Neural cell (in vitro differentiated cells): Measurements from ENCODE around the gene SLC10A3.

ENCODE experiments used
- EP300 ChIP-seq: fragments of 450-650 bp; conservative IDR thresholded peaks from 2 replicates; pipeline ENCODE4 v1.6.1; 2014; ENCODE audit warnings: antibody characterized with exemption, mild to moderate bottlenecking, moderate library complexity; ENCODE audit not compliant: poor library complexity, severe bottlenecking
- EZH2 ChIP-seq: fragments of 200-600, 300-800 bp; shearing (Covaris generic), sonication (generic); IDR thresholded peaks from 2 replicates; pipeline ENCODE4 v1.6.1; 2014; ENCODE audit warnings: antibody characterized with exemption, low read length, borderline replicate concordance, mild to moderate bottlenecking; ENCODE audit not compliant: insufficient read depth, poor library complexity, severe bottlenecking
- MXI1 ChIP-seq: fragments of 450-650 bp; conservative IDR thresholded peaks from 2 replicates; pipeline ENCODE4 v1.6.1; 2014; ENCODE audit warnings: antibody characterized with exemption, mild to moderate bottlenecking; ENCODE audit not compliant: poor library complexity, severe bottlenecking
- POLR2AphosphoS5 ChIP-seq: IDR thresholded peaks from 2 replicates; pipeline ENCODE4 v1.6.1; 2012
- RAD21 ChIP-seq: fragments of 450-650 bp; conservative IDR thresholded peaks from 2 replicates; pipeline ENCODE4 v1.6.1; 2014; ENCODE audit warnings: antibody characterized with exemption, mild to moderate bottlenecking, moderate library complexity
- SMC3 ChIP-seq: fragments of 450-650 bp; conservative IDR thresholded peaks from 2 replicates; pipeline ENCODE4 v1.6.1; 2014; ENCODE audit warnings: antibody characterized with exemption, mild to moderate bottlenecking, moderate library complexity; ENCODE audit not compliant: poor library complexity
- TAF1 ChIP-seq: IDR thresholded peaks from 2 replicates; pipeline ENCODE4 v1.6.1; 2012; ENCODE audit warnings: low read depth
- TF ChIP-seq, protein P1 (sequence below): fragments of 450-650 bp; IDR thresholded peaks from 2 replicates; pipeline ENCODE4 v1.5.1; 2014; ENCODE audit warnings: antibody characterized with exemption, mild to moderate bottlenecking, moderate library complexity; ENCODE audit not compliant: poor library complexity, severe bottlenecking
- TF ChIP-seq, protein P2 (sequence below): IDR thresholded peaks from 2 replicates; pipeline ENCODE4 v1.6.1; 2012; ENCODE audit warnings: borderline replicate concordance

DNA sequence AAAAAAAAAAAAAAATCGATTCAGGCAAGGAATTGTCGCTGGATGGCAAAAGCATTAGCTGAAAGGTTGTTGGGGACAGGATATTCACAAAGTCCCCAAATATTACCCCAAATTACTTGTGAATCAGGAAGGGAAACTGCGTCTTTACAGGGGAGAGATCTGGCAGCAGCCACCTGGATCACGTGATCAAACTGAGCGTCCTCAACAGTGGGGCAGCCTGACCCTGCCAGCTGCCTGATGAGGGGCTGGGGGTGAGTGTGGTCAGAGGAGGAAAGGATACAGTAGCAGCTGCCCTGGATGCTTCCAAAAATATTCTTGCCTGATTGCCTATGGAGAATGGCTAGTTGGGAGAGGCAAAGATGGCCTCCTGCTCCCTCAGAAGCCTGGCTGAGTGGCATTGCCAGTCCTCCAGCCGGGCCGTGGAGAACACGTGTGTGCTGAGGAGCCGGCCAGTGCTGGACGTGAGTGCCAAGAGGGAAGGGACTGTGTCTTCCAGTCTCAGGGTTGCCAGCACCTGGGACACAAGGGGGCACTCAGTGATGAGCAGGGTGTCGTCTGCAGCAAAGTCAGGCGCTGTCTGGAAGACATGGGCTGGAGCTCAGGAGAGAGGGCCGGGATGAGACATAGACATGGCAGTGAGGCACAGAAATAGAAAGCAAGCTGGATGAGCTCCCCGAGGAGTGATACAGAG lies 8.4 kb downstream of the SLC10A3 start:
- TF ChIP-seq, protein P1, sequence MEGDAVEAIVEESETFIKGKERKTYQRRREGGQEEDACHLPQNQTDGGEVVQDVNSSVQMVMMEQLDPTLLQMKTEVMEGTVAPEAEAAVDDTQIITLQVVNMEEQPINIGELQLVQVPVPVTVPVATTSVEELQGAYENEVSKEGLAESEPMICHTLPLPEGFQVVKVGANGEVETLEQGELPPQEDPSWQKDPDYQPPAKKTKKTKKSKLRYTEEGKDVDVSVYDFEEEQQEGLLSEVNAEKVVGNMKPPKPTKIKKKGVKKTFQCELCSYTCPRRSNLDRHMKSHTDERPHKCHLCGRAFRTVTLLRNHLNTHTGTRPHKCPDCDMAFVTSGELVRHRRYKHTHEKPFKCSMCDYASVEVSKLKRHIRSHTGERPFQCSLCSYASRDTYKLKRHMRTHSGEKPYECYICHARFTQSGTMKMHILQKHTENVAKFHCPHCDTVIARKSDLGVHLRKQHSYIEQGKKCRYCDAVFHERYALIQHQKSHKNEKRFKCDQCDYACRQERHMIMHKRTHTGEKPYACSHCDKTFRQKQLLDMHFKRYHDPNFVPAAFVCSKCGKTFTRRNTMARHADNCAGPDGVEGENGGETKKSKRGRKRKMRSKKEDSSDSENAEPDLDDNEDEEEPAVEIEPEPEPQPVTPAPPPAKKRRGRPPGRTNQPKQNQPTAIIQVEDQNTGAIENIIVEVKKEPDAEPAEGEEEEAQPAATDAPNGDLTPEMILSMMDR, result no peak
- TF ChIP-seq, protein P2, sequence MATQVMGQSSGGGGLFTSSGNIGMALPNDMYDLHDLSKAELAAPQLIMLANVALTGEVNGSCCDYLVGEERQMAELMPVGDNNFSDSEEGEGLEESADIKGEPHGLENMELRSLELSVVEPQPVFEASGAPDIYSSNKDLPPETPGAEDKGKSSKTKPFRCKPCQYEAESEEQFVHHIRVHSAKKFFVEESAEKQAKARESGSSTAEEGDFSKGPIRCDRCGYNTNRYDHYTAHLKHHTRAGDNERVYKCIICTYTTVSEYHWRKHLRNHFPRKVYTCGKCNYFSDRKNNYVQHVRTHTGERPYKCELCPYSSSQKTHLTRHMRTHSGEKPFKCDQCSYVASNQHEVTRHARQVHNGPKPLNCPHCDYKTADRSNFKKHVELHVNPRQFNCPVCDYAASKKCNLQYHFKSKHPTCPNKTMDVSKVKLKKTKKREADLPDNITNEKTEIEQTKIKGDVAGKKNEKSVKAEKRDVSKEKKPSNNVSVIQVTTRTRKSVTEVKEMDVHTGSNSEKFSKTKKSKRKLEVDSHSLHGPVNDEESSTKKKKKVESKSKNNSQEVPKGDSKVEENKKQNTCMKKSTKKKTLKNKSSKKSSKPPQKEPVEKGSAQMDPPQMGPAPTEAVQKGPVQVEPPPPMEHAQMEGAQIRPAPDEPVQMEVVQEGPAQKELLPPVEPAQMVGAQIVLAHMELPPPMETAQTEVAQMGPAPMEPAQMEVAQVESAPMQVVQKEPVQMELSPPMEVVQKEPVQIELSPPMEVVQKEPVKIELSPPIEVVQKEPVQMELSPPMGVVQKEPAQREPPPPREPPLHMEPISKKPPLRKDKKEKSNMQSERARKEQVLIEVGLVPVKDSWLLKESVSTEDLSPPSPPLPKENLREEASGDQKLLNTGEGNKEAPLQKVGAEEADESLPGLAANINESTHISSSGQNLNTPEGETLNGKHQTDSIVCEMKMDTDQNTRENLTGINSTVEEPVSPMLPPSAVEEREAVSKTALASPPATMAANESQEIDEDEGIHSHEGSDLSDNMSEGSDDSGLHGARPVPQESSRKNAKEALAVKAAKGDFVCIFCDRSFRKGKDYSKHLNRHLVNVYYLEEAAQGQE, result no peak
- TF ChIP-seq TAF1 (no peak), POLR2AphosphoS5 (no peak), MXI1 (no peak), EZH2 (no peak), SMC3 (no peak), EP300 (no peak), RAD21 (no peak)
